ENCODE data around the gene HMG20B. TPM values are rescaled to one million over a fixed set of nuclear protein-coding genes. Genes with fewer than 3 reads are reported as not detected.
"Not testable (repeated sequence)": the region's sequence is repeated elsewhere in the genome, so short reads cannot be mapped to it uniquely, and the experiment has no call there.

The HMG20B gene
- total RNA-seq, 2 donors from 2014 or later = 51.8 to 52.5 TPM

DNA sequence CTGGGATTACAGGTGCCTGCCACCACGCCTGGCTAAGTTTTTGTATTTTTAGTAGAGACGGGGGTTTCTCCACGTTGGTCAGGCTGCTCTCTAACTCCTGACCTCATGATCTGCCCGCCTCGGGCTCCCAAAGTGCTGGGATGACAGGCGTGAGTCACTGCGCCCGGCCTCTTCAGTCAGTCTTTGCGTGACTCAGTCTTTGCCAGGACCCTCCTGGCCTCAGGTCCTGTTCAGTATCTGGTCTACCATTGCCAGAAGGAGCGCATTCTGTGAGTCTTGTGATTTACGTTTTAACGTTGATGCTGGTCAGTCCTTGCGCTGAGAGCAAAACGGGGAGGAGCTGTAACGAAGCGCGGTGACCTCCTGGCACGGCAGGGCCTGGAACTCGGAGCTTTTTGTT is 7.6 kb upstream of the HMG20B start:
- H3K9me3 ChIP-seq = no peaks in the 10 kb centered on the region
- TF ChIP-seq, protein P1, sequence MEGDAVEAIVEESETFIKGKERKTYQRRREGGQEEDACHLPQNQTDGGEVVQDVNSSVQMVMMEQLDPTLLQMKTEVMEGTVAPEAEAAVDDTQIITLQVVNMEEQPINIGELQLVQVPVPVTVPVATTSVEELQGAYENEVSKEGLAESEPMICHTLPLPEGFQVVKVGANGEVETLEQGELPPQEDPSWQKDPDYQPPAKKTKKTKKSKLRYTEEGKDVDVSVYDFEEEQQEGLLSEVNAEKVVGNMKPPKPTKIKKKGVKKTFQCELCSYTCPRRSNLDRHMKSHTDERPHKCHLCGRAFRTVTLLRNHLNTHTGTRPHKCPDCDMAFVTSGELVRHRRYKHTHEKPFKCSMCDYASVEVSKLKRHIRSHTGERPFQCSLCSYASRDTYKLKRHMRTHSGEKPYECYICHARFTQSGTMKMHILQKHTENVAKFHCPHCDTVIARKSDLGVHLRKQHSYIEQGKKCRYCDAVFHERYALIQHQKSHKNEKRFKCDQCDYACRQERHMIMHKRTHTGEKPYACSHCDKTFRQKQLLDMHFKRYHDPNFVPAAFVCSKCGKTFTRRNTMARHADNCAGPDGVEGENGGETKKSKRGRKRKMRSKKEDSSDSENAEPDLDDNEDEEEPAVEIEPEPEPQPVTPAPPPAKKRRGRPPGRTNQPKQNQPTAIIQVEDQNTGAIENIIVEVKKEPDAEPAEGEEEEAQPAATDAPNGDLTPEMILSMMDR (IDR thresholded peaks at IDR 0.05) = no peak
- H3K27me3 ChIP-seq = no peaks in the 10 kb centered on the region
- H3K4me3 ChIP-seq = no peak overlapping the region
- H3K4me1 ChIP-seq = no peaks in the 10 kb centered on the region
- no peak overlapping the region for H3K27ac ChIP-seq
- DNase-seq (ENCODE audit: low spot score) = no peak
- no peaks in the 10 kb centered on the region for H3K36me3 ChIP-seq

DNA sequence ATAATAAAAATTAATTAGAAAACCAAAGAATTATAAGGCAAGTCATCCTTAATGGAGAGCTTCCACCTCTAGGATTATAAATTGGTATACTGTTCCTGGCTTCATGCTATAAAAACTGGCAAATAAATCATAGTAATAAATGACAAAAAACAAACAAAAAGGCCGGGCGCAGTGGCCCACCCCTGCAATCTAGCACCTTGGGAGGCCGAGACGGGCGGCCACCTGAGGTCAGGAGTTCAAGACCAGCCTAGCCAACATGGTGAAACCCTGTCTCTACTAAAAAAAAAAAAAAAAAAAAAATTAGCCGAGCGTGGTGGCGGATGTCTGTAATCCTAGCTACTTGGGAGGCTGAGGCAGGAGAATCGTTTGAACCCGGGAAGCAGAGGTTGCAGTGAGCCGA is 2.7 kb upstream of the HMG20B start:
- H3K4me3 ChIP-seq; H3K9me3 ChIP-seq; H3K36me3 ChIP-seq; DNase-seq (ENCODE audit: low spot score); H3K27ac ChIP-seq; H3K27me3 ChIP-seq: not testable (repeated sequence)
- peaks cover 0 to 17% of the 10 kb centered on the region in 2 donors for H3K4me1 ChIP-seq

- no peak for DNase-seq (ENCODE audit: low spot score)
- peaks cover 0 to 17% of the 10 kb centered on the region in 2 donors for H3K4me1 ChIP-seq
- H3K27ac ChIP-seq = no peak overlapping the region
- peaks cover 5% of the 10 kb centered on the region for H3K36me3 ChIP-seq
- no peak overlapping the region for H3K4me3 ChIP-seq
- H3K9me3 ChIP-seq = no peaks in the 10 kb centered on the region
- no peaks in the 10 kb centered on the region for H3K27me3 ChIP-seq
- TF ChIP-seq, protein P1 (IDR thresholded peaks at IDR 0.05) = no peak
Measured at GRCh38 chr19:3570606-3571011, 2.1 kb upstream of the HMG20B start.

GRCh38 chr19:3572132-3572854 is 451 bp upstream of the HMG20B start:
- TF ChIP-seq, protein P1 (IDR thresholded peaks at IDR 0.05) = no peak
- Histone ChIP-seq H3K36me3 (peaks cover 5% of the 10 kb centered on the region), H3K4me3 (peak overlapping the region; percentile 62 to 99), H3K4me1 (peaks cover 0 to 28% of the 10 kb centered on the region in 2 donors), H3K27me3 (no peaks in the 10 kb centered on the region), H3K9me3 (no peaks in the 10 kb centered on the region), H3K27ac (peak overlapping the region in 1 of 2 donors; percentile 84)
- DNase-seq (ENCODE audit: low spot score) = peak; percentile 100

GRCh38 chr19:3573162-3573857 is 566 bp downstream of the HMG20B start:
- DNase-seq (ENCODE audit: low spot score) = no peak
- TF ChIP-seq, protein P1 (IDR thresholded peaks at IDR 0.05) = no peak
- Histone ChIP-seq H3K4me1 (peaks cover 0 to 28% of the 10 kb centered on the region in 2 donors), H3K4me3 (peak overlapping the region; percentile 62 to 99), H3K27me3 (no peaks in the 10 kb centered on the region), H3K9me3 (no peaks in the 10 kb centered on the region), H3K36me3 (peaks cover 5% of the 10 kb centered on the region), H3K27ac (peak overlapping the region; percentile 55 to 84)

DNA sequence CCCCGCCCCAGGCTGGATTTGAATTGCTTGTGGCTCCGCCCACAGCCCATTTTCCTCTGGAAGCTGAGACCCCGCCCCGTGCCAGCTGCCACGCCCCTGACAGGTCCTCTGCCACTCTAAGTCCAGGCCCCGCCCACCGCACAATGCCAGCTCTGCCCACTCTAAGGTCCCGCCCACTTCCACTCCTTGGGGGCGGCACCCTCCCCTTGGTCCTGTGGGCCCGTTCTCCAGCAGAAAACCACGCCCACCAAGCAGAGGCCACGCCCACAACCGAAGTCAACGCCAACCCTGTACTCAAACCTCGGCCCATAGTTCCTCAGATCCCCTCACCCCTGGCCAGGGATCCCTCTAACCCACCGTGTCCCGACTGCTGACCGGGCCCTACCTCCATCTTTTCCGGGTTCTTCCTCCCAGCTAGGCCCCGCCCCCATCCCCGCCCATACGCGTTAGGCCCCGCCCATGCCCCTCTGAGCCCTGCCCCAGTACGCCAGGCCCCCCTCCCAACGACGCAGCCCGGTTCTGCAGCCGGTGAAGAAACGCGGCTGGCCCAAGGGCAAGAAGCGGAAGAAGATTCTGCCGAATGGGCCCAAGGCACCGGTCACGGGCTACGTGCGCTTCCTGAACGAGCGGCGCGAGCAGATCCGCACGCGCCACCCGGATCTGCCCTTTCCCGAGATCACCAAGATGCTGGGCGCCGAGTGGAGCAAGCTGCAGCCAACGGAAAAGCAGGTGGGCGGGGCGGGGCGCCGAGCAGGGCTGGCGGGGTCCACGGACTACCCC is 1.3 kb downstream of the HMG20B start:
- H3K4me1 ChIP-seq = peaks cover 0 to 28% of the 10 kb centered on the region in 2 donors
- peak overlapping the region; percentile 62 to 99 for H3K4me3 ChIP-seq
- H3K36me3 ChIP-seq = peaks cover 5% of the 10 kb centered on the region
- TF ChIP-seq, protein P1 (IDR thresholded peaks at IDR 0.05) = no peak
- no peak overlapping the region for H3K27ac ChIP-seq
- H3K9me3 ChIP-seq = no peaks in the 10 kb centered on the region
- H3K27me3 ChIP-seq = no peaks in the 10 kb centered on the region
- DNase-seq (ENCODE audit: low spot score) = peak; percentile 75

All from right atrium auricular region (tissue), 2 donors.